CD1c-positive myeloid dendritic cell (primary cell): ENCODE data around the gene F10.

ENCODE experiments used
- DNase-seq: peaks from one replicate; pipeline ENCODE4 v3.0.0-alpha.2; 2016; ENCODE audit errors: extremely low spot score

Gene F10

DNA sequence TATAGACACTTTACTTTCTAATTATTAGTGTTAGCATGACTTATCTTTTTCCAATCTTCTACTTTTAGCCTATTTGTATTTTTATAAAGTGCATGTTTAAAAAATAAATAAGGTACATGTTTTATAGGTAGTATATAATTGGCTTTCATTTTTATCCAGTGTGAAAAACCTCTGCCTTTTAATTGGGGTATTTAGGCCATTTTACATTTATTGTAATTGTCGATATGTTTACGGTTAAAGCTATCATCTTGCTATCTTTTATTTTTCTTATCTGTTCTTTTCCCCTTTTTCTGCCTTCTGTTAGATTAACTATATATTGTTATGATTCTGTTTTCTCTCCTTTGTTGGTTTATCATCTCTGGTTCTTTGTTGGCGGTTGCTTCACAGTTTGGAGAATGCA is 45.0 kb downstream of the F10 start:
- no peak for DNase-seq

DNA sequence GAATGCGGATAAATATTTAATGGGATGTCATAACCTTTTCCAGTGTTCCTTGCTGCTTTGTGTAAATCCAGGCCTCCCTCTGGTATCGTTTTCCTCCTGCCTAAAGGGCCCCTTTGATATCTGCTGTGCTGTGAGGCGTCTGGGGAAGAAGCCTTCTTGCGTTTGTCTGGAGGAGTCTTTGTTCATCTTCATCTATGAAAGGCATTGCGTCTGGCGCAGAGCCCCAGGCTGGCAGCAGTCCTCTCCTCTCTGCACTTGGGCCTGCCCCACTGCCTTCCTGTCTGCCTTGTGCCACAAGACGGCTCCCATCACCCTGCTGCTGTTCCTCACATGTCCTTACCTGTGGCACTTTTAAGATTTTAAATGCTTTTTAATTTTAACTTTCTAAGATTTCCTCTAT is 45.6 kb downstream of the F10 start:
- no peak for DNase-seq

DNA sequence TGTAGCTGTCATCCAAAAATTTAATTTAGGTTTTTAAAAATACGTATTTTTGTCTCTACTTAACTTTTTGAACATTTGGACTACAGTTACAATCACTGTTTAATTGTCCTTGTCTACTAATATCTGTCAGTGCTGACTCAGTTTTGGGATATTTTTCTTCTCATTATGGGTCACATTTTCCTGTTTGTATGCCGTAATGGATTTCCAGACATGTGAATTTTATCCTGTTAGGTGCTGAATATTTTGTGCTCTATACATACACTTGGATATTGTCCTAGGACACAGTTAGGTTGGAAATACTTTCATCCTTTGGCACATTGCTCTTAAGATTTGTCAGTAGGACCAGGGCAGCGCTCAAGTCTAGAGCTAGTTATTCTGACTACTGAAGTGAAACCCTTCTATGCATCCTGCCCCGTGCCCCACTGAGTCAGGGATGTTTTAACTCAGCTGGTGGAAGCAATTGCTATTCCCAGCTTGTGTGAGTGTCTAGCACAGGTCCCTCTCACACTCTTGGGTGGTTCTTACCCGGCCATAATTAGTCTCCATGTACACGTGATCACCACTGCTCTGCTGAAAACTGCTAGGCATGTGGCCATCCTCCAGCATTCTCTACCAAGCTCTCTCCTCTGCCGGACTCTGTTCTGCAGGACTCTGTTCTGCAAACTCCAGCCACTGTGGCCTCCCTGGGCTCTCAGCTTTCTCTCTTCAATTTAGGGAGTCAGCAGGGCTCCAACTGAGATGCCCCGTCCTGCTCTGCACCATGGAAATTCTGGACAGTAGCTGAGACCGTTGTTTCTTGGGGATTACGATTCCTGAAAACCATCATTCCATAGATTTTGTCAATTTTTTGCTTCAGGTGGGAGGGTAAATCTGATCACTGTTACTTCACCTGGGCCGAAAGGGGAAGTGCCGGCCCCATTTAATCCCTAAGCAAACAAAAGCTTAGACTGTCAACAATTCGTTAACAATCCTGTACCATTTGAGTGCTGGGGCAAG is 47.0 kb downstream of the F10 start:
- no peak for DNase-seq

DNA sequence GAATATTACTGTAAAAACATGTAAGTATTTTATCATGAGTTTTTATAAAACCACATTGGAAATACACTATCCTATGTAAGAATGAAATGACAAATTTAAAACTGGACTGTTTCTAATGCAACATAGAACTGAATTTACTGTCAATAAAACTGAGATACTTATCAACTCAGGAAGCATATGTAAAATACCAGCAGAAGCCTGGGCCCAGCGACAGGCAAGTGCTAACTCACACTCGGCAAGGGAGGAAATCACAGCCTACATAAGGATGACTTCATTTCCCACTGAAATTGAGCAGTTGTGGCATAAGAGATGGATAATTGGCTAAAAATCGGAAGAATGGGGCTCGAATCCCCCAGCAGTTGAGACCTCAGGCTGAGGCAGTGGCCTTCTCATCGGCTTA is 47.9 kb downstream of the F10 start:
- DNase-seq, result no peak

DNA sequence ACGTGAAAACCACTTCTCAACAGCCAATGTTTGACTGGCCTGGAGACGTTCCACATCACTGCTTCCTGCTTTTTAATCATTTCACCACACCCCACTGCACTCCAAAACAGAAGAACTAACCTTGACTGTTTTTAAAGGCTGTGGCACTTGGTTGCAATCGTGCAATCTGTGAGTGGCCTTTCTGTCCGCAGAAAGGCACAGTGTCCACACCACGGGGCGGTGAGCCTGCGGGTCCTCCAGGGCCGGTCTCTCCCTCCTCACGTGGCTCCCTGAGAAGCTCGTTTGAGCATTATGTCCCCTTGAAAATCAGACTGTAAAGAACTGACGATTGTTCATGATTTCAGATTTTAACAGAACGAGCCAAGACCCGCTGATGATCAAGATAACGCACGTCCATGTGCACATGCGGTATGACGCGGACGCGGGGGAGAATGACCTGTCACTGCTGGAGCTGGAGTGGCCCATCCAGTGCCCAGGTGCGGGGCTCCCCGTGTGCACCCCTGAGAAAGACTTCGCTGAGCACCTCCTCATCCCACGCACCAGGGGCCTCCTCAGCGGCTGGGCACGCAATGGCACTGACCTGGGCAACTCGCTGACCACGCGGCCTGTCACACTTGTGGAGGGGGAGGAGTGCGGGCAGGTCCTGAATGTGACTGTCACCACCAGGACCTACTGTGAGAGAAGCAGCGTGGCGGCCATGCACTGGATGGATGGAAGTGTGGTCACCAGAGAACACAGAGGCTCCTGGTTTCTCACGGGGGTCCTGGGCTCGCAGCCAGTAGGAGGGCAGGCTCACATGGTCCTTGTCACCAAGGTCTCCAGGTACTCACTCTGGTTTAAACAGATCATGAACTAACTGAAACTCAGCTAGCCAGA is 48.9 kb downstream of the F10 start:
- no peak for DNase-seq

DNA sequence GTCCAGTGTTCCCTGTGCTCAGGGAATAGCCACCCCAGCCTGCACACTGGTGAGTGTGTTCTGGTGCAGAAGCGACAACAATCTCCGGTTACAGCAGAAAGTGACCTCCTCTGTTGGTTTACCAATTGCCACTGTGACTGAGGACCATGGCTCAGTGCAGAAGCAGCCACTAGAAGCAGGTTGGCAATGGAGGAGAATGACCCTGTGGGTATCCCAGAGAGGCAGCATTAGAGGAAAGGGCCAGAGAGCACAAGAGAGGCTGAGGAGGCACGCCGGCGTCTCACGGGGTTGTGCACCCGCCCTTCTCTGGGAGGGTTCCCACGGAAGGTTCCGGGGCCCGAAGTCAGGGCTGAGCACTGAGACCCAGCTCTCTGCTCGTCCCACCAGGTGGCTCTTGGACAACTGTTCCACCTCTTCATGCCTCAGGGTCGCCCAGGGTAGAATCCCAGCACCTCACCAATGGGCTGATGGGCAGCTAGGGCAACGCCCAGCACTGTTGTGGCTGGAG is 49.9 kb downstream of the F10 start:
- DNase-seq, result no peak

DNA sequence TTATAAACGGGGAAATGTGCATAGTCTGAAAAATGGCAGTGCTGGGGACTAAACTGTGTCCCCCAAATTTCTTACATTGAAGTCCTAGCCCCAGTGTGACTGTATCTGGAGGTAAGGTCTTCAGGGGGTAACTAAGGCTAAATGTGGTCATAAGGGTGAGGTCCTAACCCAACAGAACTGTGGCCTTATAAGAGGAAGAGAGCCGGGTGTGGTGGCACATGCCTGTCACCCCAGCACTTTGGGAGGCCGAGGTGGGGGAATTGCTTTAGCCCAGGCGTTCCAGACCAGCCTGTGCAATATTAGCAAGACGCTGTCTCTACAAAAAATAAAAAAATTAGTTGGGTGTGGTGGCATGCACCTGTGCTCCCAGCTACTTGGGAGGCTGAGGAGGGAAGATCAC is 53.7 kb downstream of the F10 start:
- DNase-seq, result peak; percentile 50

DNA sequence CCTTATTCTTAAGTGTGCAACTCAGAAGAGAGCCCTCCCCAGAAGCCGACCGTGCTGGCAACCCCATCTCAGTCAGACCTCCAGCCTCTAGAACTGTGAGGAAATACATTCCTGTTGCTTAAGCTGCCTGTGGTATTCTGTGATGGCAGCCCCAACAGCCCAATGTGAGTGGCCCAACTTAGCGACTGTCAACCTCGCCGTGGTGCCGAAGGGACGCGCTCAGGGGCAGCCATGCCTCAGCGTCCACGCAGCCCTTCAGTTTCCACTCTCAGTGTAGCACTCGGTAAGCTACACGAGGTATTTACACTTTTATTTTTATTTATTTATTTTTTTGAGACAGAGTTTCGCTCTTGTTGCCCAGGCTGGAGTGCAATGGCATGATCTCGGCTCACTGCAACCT is 54.2 kb downstream of the F10 start:
- DNase-seq, result no peak

DNA sequence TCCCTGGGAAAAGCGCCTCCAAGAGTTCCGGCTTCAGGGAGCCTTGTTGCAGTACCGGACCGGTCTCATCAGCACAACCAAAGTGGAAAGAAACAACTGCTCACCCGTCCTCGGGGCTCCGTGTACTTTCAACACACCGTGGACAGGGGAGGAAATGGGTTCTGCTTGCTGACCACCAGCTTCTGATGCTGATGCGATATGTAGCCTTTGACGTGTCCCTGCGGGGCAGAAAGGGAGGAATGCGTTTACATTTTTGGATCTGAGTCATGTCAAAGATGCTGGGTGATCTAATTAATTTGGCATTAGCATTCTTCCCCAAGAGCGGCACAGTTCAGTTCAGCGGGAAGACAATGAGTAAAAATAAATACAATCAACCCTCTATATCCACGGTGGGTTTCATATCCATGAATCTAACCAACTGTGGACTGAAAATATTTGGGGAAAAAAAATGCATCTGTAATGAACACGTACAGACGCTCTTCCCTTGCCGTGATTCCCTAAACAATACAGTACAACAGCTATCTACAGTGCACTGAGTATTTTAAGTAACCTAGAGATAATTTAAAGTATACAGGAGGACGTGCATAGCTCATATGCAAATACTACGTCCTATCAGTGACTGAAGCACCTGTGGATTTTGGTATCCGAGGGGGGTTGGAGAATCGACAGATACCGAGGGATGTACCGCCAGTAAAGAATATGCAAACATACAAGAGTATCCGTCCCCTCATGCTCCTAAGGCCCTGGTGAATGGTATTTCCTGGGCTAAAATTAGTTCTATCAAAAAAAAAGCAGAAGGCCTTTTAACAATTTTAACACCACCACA is 55.7 kb downstream of the F10 start:
- no peak for DNase-seq

DNA sequence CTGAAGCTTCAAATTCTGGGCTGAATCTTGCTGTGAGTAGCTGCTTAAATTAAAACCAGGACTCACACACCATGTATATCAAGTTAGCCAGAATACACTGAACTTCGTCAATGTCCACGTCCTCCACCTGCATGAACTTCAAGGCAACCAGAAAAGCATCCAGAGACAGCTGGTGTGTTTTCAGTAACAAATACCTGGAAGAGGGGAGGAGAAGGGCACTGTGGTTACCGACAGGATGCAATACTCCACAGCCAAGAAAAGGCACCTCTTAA is 56.2 kb downstream of the F10 start:
- DNase-seq, result no peak

DNA sequence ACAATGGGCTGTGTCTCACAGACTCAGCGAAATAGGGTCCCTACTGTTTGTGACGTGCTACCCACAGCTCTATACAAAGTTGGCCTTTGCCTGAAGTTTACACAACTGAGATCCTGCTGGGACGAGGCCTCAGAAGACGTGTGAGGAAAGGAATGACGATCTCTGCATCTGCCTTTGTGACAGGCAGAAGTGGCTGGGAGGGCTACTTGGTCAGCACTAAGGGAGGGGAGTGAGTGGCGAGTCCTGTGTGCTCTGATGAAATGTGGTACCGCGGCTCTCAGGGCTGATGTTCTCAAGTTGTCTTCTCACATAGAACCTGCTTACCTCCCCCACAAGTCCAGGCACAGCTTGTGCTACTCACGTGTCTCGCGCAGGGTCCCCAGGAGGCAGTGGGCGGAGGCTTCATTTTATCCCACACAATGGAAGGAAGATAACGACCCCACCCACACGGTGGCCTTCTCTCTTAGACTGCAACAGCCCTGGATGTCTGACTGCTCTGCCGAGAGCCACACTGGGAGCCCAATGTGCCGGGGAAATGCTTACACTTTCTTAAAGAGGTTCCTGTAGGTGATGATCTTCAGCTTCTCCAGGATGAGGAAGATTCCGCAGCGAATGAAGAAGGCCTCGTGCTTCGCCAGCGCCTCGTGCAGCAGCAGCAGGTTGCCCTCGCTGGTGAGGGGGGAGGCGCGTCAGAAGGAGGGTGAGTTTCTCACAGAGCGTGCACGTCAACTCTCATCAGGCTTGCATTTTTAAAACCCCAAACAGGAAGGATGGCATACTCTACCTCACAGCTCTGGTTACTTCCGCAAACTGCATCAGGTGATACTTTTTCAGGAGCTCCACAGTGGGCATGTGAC is 57.0 kb downstream of the F10 start:
- DNase-seq, result no peak

DNA sequence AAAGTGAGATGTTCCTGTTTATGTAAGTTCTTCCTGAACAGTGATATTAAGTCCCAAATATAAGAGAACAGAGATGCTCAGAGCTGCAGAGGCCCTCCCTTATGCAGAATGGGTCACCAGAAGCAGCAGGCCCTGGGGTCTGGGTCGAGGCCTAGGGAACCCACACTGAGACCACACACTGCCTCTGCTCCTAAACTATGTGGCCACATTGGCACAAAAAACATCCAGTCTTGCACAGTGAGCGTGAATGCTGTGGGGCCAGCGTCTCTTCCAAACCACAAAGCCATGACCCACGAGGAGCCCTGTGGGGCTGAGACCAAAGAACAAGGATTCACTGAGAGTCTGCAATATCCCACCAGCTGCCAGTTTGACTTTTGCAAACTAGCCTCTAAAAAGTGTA is 59.4 kb downstream of the F10 start:
- DNase-seq, result no peak

DNA sequence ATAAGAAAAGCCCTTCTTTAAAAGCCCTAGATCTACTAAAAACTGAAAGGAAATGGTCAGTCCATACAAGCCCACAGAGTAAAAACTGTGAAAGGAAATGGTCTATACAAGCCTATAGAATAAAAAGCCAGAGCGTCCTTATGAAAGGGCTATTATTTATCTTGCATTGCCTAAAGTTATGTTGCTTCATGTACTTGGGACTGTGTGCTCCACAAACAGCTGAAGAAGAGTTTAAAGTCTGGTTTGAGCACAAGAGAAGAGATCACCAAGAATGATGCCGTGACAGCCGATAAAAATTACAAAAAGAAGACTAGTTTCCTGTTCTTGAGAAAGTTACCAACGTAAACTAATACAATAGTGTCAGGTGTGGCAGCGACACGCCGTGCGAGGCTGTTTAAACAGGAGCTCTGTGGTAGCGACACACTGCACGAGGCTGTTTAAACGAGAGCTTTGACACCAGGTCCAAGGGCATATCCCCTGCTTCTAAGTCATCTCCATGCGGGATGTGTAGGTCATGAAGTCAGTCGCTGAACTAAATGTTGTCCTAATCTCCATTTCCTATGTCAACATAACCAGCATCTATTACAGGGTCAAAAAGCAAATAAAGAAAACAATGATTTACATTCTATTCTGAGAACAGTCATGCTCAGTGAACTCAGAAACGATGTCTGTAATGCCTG is 61.0 kb downstream of the F10 start:
- no peak for DNase-seq

DNA sequence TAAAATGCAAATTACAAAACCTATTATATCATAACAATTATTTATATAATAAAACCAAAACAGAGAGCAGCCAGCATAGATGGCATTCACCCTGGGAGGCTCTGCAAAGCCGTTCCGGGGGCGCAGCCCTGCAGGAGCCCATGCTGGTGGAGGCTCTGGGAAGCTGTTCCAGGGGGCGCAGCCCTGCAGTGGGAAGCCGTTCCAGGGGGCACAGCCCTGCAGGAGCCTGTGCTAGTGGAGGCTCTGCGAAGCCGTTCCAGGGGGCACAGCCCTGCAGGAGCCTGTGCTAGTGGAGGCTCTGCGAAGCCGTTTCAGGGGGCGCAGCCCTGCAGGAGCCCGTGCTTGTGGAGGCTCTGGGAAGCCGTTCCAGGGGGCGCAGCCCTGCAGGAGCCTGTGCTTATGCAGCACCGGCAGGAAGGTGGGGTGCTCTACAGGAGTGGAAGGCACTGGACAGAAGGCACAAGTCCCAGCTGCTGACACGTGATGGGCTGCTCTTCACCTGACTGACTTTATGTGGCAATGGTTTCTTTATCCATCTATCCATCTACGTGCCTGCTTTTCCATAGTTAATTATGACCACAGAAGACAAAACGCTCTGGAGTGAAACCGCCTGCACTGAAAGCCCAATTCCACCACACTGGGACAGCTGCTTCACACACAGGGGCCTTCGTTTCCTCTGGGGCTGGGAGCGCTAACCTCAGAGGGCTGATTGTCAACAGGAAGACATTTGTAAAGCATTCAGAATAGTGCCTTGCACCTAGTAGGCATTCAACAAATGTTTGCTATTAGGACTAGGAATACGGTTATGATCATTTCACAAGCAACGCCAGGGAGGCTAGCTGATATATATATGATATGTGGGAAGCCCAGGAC is 62.2 kb downstream of the F10 start:
- no peak for DNase-seq

DNA sequence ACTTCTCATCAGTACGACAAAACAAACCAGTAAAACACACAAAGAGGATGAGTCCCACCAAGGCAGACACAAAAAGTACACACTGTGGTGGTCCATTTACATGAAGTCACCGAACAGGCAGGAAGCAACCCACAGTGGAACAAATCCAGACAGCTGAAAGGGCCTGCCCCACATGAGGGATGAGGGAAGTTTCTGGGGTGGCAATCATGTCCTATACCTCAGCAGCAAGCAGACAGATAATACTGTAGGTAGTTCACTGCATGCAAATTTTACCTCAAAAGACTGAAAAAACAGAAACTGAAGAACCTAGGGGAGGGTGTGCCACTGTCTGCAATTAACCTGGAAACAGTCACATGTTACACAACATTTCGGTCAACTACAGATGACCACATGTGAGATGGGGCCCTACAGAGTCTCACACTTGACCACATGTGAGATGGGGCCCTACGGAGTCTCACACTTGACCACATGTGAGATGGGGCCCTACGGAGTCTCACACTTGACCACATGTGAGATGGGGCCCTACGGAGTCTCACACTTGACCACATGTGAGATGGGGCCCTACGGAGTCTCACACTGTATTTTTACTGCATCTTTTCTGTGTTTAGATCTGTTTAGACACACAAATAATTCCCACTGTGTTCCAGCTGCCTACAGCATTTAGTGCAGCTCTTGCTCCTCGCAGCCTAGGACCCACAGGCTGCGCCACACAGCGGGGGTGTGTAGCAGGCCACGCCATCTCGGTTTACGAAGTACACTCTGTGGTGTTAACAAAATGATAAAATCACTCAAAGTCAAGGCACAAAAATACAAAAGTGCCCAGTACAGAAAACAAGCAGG is 63.7 kb downstream of the F10 start:
- no peak for DNase-seq

DNA sequence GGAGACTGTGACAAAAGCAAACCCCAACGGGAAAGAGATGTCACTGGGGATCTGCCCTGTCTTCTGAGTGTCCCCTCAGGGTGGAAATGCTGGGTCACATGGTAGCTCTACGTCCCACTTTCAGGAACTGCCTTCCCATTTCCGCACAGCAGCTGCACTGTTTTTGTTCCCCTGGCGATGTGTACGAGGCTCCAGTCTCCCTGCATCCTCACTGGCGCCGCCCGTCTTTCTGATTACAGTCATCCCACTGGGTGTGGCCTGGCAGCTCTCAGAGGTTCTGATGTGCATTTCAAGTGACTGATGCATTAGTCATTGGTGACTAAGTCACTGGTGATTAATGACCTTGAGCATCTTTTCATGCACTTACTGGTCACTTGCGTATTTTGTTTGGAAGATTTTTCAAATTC is 64.7 kb downstream of the F10 start:
- DNase-seq, result peak; percentile 96

DNA sequence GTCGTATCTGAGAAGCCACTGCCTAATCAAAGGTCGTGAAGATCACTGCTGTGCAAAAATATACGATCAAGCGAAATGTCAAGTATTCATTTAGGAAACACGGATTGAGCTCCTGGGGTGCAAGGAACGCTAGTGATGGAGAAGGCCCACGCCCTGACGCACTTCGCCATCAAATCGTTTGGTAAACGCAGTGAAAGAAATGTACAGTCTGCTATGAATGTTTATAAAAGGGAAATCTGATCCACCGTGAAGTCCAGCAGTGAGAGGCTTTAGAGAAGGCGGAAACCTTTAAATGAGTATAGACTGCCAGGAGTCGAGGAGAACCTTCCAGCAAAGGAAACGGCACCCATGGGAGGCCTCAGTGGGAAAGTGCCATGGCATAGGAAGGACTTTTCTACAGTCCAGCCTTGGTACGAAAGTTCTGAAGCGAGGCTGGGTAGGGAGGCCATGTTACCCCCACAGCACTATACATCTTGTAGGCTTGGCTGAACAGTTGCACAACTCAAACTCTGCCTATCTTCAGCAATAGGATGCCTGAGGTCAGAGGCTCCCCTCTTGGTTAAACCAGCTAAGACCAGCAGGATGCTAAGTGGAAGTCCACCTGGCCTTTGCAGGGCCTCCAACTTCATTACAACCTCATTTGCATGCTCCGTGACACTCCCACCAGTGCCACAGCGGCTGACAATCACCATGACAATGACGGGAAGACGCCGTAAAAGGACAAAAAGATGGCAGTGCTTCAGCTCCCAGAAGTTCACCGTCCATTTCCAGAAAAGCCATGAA is 65.5 kb downstream of the F10 start:
- DNase-seq, result no peak

DNA sequence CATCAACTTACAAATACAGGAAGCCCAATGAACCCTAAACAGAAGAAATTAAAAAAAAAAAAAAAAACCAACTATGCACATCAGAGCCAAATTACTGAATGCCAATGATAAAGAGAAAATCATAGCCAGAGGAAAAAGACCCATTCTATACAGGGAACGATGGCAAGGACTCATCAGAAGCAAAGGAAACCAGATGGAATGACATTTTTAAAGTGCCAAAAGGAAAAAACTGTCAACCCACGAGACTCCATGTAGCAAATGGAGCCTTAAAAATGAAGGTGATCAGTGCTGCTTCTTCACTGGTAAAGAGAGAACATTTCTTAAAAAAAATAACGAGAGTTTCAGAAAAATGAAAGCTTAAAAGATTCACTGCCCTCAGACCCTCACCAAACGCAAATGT is 67.6 kb downstream of the F10 start:
- DNase-seq, result no peak
